ENCODE measurements around the gene STK36.

STK36 gene

GRCh38 chr2:218722876-218723785, 51.2 kb downstream of the STK36 start:
- DNase-seq (ENCODE audit: low read depth, low spot score): no peak
- no peak for TF ChIP-seq CTCF (IDR thresholded peaks at IDR 0.05; ENCODE audit: insufficient read depth, low read length, missing control alignments)
- ChIA-PET POLR2A (no interaction called here), CTCF (interaction anchor here (1.1 to 3.8 kb wide), 7 partner anchors 9 to 129 kb away, joined by 4 to 30 read pairs (median 6); partner anchors contain the start of gene TTLL4)
- no peak overlapping the region for H3K4me3 ChIP-seq (ENCODE audit: low read depth, low read length)

GRCh38 chr2:218726004-218726574, 54.2 kb downstream of the STK36 start:
- POLR2A ChIA-PET: no interaction called here
- no peak for DNase-seq (ENCODE audit: low read depth, low spot score)
- CTCF ChIA-PET: interaction anchor here (1.1 to 9.5 kb wide), 5 partner anchors 9 to 151 kb away, joined by 3 to 106 read pairs (median 6); partner anchors contain the start of gene TTLL4
- TF ChIP-seq CTCF (IDR thresholded peaks at IDR 0.05; ENCODE audit: insufficient read depth, low read length, missing control alignments): no peak
- H3K4me3 ChIP-seq (ENCODE audit: low read depth, low read length): no peak overlapping the region

GRCh38 chr2:218727502-218728165, 55.7 kb downstream of the STK36 start:
- TF ChIP-seq CTCF (IDR thresholded peaks at IDR 0.05; ENCODE audit: insufficient read depth, low read length, missing control alignments): no peak
- POLR2A ChIA-PET: no interaction called here
- no peak for DNase-seq (ENCODE audit: low read depth, low spot score)
- H3K4me3 ChIP-seq (ENCODE audit: low read depth, low read length): no peak overlapping the region
- CTCF ChIA-PET: interaction anchor here (0.7 to 9.5 kb wide), 10 partner anchors 9 to 170 kb away, joined by 3 to 106 read pairs (median 4); partner anchors contain the start of gene TTLL4

- H3K4me3 ChIP-seq (ENCODE audit: low read depth, low read length): no peak overlapping the region
- DNase-seq (ENCODE audit: low read depth, low spot score): no peak
- CTCF ChIA-PET: interaction anchor here (4.3 to 9.5 kb wide), 2 partner anchors 18 to 120 kb away, joined by 28 to 106 read pairs; partner anchors contain the start of gene TTLL4
- no peak for TF ChIP-seq CTCF (IDR thresholded peaks at IDR 0.05; ENCODE audit: insufficient read depth, low read length, missing control alignments)
- POLR2A ChIA-PET: no interaction called here
Measured at GRCh38 chr2:218729640-218730039, 57.8 kb downstream of the STK36 start.

GRCh38 chr2:218732052-218732760, 60.3 kb downstream of the STK36 start:
- no peak overlapping the region for H3K4me3 ChIP-seq (ENCODE audit: low read depth, low read length)
- no peak for TF ChIP-seq CTCF (IDR thresholded peaks at IDR 0.05; ENCODE audit: insufficient read depth, low read length, missing control alignments)
- POLR2A ChIA-PET: no interaction called here
- CTCF ChIA-PET: interaction anchor here (0.7 to 9.5 kb wide), 7 partner anchors 10 to 144 kb away, joined by 3 to 106 read pairs (median 8); partner anchors contain the start of gene TTLL4
- no peak for DNase-seq (ENCODE audit: low read depth, low spot score)

All from AG04449 (cell line).